Liver (tissue), 9 donors: ENCODE results near the gene KCNJ11. TPM values are rescaled to one million over a fixed set of nuclear protein-coding genes. Genes with fewer than 3 reads are reported as not detected.

ENCODE experiments used
- DNase-seq: peaks from one replicate; pipeline ENCODE4 v3.0.0-alpha.2; 2017; ENCODE audit warnings: low spot score
- H3K27ac ChIP-seq, 2 donors: one replicate each; pipeline ENCODE4 v1.7.0; 2013; ENCODE audit warnings: inconsistent platforms in 2 of 2, low read length in 2 of 2, control low read depth in 1 of 2, low read depth in 1 of 2, mild to moderate bottlenecking in 1 of 2
- H3K27me3 ChIP-seq, 4 donors: one replicate each; pipeline versions ENCODE4 v1.6.1 to v1.7.0; 2013; ENCODE audit warnings: low read length in 3 of 4, inconsistent platforms in 1 of 4, mild to moderate bottlenecking in 1 of 4, moderate library complexity in 1 of 4; ENCODE audit not compliant: control insufficient read depth in 4 of 4, insufficient read depth in 4 of 4
- H3K36me3 ChIP-seq, 4 donors: one replicate each; pipeline versions ENCODE4 v1.6.1 to v1.7.0; 2013; ENCODE audit warnings: low read length in 3 of 4, mild to moderate bottlenecking in 3 of 4, low read depth in 1 of 4, moderate library complexity in 1 of 4; ENCODE audit not compliant: control insufficient read depth in 4 of 4, insufficient read depth in 3 of 4
- H3K4me1 ChIP-seq, 4 donors: one replicate each; pipeline versions ENCODE4 v1.6.1 to v1.7.0; 2013; ENCODE audit warnings: low read length in 3 of 4, mild to moderate bottlenecking in 3 of 4, moderate library complexity in 1 of 4; ENCODE audit not compliant: control insufficient read depth in 4 of 4, insufficient read depth in 4 of 4
- H3K4me3 ChIP-seq, 3 donors: one replicate each; pipeline versions ENCODE4 v1.6.1 to v1.7.0; 2013; ENCODE audit warnings: low read length in 3 of 3, control low read depth in 1 of 3, low read depth in 1 of 3, mild to moderate bottlenecking in 1 of 3
- H3K9ac ChIP-seq, 2 donors: one replicate each; pipeline ENCODE4 v1.7.0; 2013; ENCODE audit warnings: low read length in 2 of 2, mild to moderate bottlenecking in 2 of 2, moderate library complexity in 2 of 2, control low read depth in 1 of 2, low read depth in 1 of 2
- H3K9me3 ChIP-seq, 4 donors: one replicate each; pipeline versions ENCODE4 v1.6.1 to v1.7.0; 2013; ENCODE audit warnings: low read length in 3 of 4; ENCODE audit not compliant: control insufficient read depth in 4 of 4
- EGR1 ChIP-seq, 2 donors: IDR thresholded peaks; 2 replicates each; pipeline ENCODE4 v1.6.1; 2016 to 2018; ENCODE audit warnings: antibody characterized with exemption in 2 of 2, low read depth in 2 of 2
- FOXA1 ChIP-seq: IDR thresholded peaks from 2 replicates; pipeline ENCODE4 v1.6.1; 2016; ENCODE audit warnings: antibody characterized with exemption
- FOXA2 ChIP-seq: IDR thresholded peaks from 2 replicates; pipeline ENCODE4 v1.6.1; 2016; ENCODE audit warnings: antibody characterized with exemption
- GABPA ChIP-seq, 2 donors: IDR thresholded peaks in 1 of 2; conservative IDR thresholded peaks in 1 of 2; 2 replicates each; pipeline ENCODE4 v1.6.1; 2016; ENCODE audit warnings: antibody characterized with exemption in 2 of 2, mild to moderate bottlenecking in 1 of 2, moderate library complexity in 1 of 2
- HNF4A ChIP-seq, 2 donors: conservative IDR thresholded peaks; 2 replicates each; pipeline ENCODE4 v1.6.1; 2016; ENCODE audit warnings: antibody characterized with exemption in 2 of 2, mild to moderate bottlenecking in 2 of 2
- HNF4G ChIP-seq: IDR thresholded peaks from 2 replicates; pipeline ENCODE4 v1.6.1; 2016; ENCODE audit warnings: antibody characterized with exemption
- JUND ChIP-seq, 2 donors: IDR thresholded peaks; 2 replicates each; pipeline ENCODE4 v1.6.1; 2016; ENCODE audit warnings: antibody characterized with exemption in 2 of 2
- NR2F2 ChIP-seq: IDR thresholded peaks from 2 replicates; pipeline ENCODE4 v1.6.1; 2016; ENCODE audit warnings: antibody characterized with exemption
- RAD21 ChIP-seq, 2 donors: IDR thresholded peaks; 2 replicates each; pipeline ENCODE4 v1.6.1; 2016; ENCODE audit warnings: antibody characterized with exemption in 2 of 2, mild to moderate bottlenecking in 2 of 2
- RXRA ChIP-seq, 2 donors: IDR thresholded peaks; 2 replicates each; pipeline ENCODE4 v1.6.1; 2017 to 2018; ENCODE audit warnings: antibody characterized with exemption in 2 of 2, mild to moderate bottlenecking in 1 of 2
- SP1 ChIP-seq: IDR thresholded peaks from 2 replicates; pipeline ENCODE4 v1.6.1; 2018; ENCODE audit warnings: antibody characterized with exemption, mild to moderate bottlenecking
- TAF1 ChIP-seq: conservative IDR thresholded peaks from 2 replicates; pipeline ENCODE4 v1.6.1; 2016; ENCODE audit warnings: antibody characterized with exemption, mild to moderate bottlenecking
- YY1 ChIP-seq: IDR thresholded peaks from 2 replicates; pipeline ENCODE4 v1.6.1; 2016; ENCODE audit warnings: antibody characterized with exemption, mild to moderate bottlenecking
- WGBS: extraction: QIAGEN DNeasy Blood & Tissue Kit; methylation state at CpG from one replicate; pipeline ENCODE4 v1.1.7; 2013; 5-methylcytosine and 5-hydroxymethylcytosine counted together
- polyA plus RNA-seq, 2 donors: library from polyadenylated mRNA; stranded (reverse) in 1 of 2; unstranded in 1 of 2; fragments of 200-250 nt in 1 of 2; fragments of >200 nt in 1 of 2; fragmentation: Nextera tagmentation in 1 of 2; extraction: Ambion mirVana in 1 of 2; gene quantifications; one replicate each; pipeline versions ENCODE4 v1.2.1 to v1.2.3, GENCODE V29; 2013 to 2015
- total RNA-seq, 2 donors: library from RNA; depleted of rRNA; stranded (reverse); fragments of >200 nt; gene quantifications; one replicate each; pipeline ENCODE4 v1.2.3, GENCODE V29; 2014
- TF ChIP-seq, protein P1 (sequence below): IDR thresholded peaks from 2 replicates; pipeline ENCODE4 v1.6.1; 2016; ENCODE audit warnings: antibody characterized with exemption
- TF ChIP-seq, protein P2 (sequence below): IDR thresholded peaks from 2 replicates; pipeline ENCODE4 v1.6.1; 2016; ENCODE audit warnings: antibody characterized with exemption, mild to moderate bottlenecking
- TF ChIP-seq, protein P3 (sequence below): IDR thresholded peaks from 2 replicates; pipeline ENCODE4 v1.6.1; 2016; ENCODE audit warnings: antibody characterized with exemption
- TF ChIP-seq, protein P4 (sequence below): fragments of 150-350 bp; IDR thresholded peaks from 2 replicates; pipeline ENCODE4 v1.5.1; 2017; ENCODE audit warnings: improper control_type of control experiment, low read depth, low read length; ENCODE audit not compliant: missing input control
- TF ChIP-seq, protein P5 (sequence below): IDR thresholded peaks from 2 replicates; pipeline ENCODE4 v1.6.1; 2016; ENCODE audit warnings: antibody characterized with exemption
- donor health status: healthy.
- donor health status: healthy.
- donor health status: healthy.
- donor health status: healthy.
- donor health status: healthy.

The KCNJ11 gene
- total and polyA plus RNA-seq, 4 donors, result 0.28 to 1.1 (median 0.75) TPM; not detected in 1

DNA sequence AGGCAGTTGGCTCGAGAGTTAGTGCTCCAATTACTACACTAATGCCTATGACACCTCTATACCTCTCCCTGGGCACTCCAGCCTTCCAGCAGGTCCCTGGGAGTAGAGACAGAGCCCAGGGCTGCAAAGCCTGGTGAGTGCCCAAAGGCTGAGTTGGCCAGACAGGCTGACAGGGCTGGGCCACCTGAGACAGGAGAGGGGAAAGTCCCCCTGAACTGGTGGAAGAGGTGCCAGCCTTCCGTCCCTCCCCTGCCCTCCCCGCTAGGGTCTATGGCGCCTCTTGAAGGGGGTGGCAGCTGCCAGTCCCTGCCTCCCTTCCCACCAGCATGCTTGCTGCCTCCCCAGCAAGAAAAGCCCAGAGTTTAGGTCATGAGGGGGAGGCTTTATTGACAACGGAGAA, 3.0 kb downstream of the KCNJ11 start:
- TF ChIP-seq, protein P1, sequence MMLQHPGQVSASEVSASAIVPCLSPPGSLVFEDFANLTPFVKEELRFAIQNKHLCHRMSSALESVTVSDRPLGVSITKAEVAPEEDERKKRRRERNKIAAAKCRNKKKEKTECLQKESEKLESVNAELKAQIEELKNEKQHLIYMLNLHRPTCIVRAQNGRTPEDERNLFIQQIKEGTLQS, result no peak
- TF ChIP-seq FOXA2 (no peak), JUND (IDR thresholded peaks at IDR 0.05) (no peak), HNF4A (conservative IDR thresholded peaks at IDR 0.05) (no peak), YY1 (no peak), HNF4G (no peak), NR2F2 (no peak), EGR1 (IDR thresholded peaks at IDR 0.05; ENCODE audit: low read depth in 2 of 2) (no peak), RXRA (IDR thresholded peaks at IDR 0.05) (no peak), SP1 (no peak), FOXA1 (no peak), TAF1 (no peak), GABPA (IDR thresholded peaks at IDR 0.05 in 1 of 2, conservative IDR thresholded peaks at IDR 0.05 in 1 of 2) (no peak), RAD21 (IDR thresholded peaks at IDR 0.05) (no peak)
- TF ChIP-seq, protein P2, sequence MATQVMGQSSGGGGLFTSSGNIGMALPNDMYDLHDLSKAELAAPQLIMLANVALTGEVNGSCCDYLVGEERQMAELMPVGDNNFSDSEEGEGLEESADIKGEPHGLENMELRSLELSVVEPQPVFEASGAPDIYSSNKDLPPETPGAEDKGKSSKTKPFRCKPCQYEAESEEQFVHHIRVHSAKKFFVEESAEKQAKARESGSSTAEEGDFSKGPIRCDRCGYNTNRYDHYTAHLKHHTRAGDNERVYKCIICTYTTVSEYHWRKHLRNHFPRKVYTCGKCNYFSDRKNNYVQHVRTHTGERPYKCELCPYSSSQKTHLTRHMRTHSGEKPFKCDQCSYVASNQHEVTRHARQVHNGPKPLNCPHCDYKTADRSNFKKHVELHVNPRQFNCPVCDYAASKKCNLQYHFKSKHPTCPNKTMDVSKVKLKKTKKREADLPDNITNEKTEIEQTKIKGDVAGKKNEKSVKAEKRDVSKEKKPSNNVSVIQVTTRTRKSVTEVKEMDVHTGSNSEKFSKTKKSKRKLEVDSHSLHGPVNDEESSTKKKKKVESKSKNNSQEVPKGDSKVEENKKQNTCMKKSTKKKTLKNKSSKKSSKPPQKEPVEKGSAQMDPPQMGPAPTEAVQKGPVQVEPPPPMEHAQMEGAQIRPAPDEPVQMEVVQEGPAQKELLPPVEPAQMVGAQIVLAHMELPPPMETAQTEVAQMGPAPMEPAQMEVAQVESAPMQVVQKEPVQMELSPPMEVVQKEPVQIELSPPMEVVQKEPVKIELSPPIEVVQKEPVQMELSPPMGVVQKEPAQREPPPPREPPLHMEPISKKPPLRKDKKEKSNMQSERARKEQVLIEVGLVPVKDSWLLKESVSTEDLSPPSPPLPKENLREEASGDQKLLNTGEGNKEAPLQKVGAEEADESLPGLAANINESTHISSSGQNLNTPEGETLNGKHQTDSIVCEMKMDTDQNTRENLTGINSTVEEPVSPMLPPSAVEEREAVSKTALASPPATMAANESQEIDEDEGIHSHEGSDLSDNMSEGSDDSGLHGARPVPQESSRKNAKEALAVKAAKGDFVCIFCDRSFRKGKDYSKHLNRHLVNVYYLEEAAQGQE, result no peak
- TF ChIP-seq, protein P3, sequence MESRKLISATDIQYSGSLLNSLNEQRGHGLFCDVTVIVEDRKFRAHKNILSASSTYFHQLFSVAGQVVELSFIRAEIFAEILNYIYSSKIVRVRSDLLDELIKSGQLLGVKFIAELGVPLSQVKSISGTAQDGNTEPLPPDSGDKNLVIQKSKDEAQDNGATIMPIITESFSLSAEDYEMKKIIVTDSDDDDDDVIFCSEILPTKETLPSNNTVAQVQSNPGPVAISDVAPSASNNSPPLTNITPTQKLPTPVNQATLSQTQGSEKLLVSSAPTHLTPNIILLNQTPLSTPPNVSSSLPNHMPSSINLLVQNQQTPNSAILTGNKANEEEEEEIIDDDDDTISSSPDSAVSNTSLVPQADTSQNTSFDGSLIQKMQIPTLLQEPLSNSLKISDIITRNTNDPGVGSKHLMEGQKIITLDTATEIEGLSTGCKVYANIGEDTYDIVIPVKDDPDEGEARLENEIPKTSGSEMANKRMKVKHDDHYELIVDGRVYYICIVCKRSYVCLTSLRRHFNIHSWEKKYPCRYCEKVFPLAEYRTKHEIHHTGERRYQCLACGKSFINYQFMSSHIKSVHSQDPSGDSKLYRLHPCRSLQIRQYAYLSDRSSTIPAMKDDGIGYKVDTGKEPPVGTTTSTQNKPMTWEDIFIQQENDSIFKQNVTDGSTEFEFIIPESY, result no peak
- TF ChIP-seq, protein P4, sequence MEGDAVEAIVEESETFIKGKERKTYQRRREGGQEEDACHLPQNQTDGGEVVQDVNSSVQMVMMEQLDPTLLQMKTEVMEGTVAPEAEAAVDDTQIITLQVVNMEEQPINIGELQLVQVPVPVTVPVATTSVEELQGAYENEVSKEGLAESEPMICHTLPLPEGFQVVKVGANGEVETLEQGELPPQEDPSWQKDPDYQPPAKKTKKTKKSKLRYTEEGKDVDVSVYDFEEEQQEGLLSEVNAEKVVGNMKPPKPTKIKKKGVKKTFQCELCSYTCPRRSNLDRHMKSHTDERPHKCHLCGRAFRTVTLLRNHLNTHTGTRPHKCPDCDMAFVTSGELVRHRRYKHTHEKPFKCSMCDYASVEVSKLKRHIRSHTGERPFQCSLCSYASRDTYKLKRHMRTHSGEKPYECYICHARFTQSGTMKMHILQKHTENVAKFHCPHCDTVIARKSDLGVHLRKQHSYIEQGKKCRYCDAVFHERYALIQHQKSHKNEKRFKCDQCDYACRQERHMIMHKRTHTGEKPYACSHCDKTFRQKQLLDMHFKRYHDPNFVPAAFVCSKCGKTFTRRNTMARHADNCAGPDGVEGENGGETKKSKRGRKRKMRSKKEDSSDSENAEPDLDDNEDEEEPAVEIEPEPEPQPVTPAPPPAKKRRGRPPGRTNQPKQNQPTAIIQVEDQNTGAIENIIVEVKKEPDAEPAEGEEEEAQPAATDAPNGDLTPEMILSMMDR, result no peak
- TF ChIP-seq, protein P5, sequence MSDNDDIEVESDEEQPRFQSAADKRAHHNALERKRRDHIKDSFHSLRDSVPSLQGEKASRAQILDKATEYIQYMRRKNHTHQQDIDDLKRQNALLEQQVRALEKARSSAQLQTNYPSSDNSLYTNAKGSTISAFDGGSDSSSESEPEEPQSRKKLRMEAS, result no peak
- no peak for DNase-seq
- Histone ChIP-seq H3K9ac (no peak overlapping the region), H3K27ac (no peak overlapping the region), H3K36me3 (no peaks in the 10 kb centered on the region), H3K9me3 (no peaks in the 10 kb centered on the region), H3K4me1 (peaks cover 0 to 3% (median 1%) of the 10 kb centered on the region in 4 donors), H3K4me3 (no peak overlapping the region), H3K27me3 (no peaks in the 10 kb centered on the region)
- WGBS, result 88% methylated on average over 5 of the region's 5 CpGs
